DND-41 (cell line): Measurements from ENCODE around the gene RAMACL.

Source experiments
- EZH2 ChIP-seq: IDR thresholded peaks from 3 replicates; pipeline ENCODE4 v1.6.1; 2012; ENCODE audit warnings: borderline replicate concordance, low read depth, mild to moderate bottlenecking, moderate library complexity, low read length, inconsistent platforms; ENCODE audit not compliant: severe bottlenecking
- TF ChIP-seq, protein P1 (sequence below): IDR thresholded peaks from 2 replicates; pipeline ENCODE4 v1.5.1; 2012; ENCODE audit warnings: borderline replicate concordance, low read length, moderate library complexity, mild to moderate bottlenecking; ENCODE audit not compliant: poor library complexity, severe bottlenecking; ENCODE audit errors: extremely low read depth

- TF ChIP-seq, protein P1, sequence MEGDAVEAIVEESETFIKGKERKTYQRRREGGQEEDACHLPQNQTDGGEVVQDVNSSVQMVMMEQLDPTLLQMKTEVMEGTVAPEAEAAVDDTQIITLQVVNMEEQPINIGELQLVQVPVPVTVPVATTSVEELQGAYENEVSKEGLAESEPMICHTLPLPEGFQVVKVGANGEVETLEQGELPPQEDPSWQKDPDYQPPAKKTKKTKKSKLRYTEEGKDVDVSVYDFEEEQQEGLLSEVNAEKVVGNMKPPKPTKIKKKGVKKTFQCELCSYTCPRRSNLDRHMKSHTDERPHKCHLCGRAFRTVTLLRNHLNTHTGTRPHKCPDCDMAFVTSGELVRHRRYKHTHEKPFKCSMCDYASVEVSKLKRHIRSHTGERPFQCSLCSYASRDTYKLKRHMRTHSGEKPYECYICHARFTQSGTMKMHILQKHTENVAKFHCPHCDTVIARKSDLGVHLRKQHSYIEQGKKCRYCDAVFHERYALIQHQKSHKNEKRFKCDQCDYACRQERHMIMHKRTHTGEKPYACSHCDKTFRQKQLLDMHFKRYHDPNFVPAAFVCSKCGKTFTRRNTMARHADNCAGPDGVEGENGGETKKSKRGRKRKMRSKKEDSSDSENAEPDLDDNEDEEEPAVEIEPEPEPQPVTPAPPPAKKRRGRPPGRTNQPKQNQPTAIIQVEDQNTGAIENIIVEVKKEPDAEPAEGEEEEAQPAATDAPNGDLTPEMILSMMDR: no peak
- no peak for TF ChIP-seq EZH2
Observed at GRCh38 chr6:166569206-166569605, 17.3 kb downstream of the RAMACL start.
